ENCODE data around the gene ZNF219.

Gene ZNF219

DNA sequence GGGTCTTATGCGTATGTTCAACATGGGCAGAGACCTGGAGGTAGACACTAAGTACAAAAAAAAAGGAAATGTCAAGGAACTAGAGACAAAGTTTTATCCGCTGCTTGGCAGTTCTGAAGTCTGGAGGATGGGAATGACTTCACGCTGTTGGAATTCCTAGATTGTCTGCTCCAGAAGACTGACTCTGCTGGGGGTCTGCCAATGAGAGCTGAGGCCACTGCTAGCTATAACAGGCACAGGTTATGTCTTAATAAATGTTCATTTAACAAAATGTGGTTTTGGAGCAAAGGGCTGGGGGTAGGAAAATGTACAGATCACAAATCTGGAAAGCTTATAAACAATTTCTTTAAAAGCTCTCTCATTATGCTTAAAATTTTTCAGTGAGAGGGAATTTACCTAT, 35.0 kb downstream of the ZNF219 start:
- no peak for DNase-seq

GRCh38 chr14:21061347-21061668, 37.1 kb downstream of the ZNF219 start:
- no peak for DNase-seq

GRCh38 chr14:21060614-21061346, 37.7 kb downstream of the ZNF219 start:
- DNase-seq: no peak

- no peak for DNase-seq
Measured at GRCh38 chr14:21059842-21060613, 38.4 kb downstream of the ZNF219 start.

GRCh38 chr14:21058903-21059302, 39.6 kb downstream of the ZNF219 start:
- DNase-seq: no peak

- no peak for DNase-seq
Measured at GRCh38 chr14:21057803-21058675, 40.4 kb downstream of the ZNF219 start, which contains the start of gene RNASE8. Gene RNASE8 (plus strand): TSS chr14:21057822. CDS start chr14:21057893, 71 bp downstream.

DNA sequence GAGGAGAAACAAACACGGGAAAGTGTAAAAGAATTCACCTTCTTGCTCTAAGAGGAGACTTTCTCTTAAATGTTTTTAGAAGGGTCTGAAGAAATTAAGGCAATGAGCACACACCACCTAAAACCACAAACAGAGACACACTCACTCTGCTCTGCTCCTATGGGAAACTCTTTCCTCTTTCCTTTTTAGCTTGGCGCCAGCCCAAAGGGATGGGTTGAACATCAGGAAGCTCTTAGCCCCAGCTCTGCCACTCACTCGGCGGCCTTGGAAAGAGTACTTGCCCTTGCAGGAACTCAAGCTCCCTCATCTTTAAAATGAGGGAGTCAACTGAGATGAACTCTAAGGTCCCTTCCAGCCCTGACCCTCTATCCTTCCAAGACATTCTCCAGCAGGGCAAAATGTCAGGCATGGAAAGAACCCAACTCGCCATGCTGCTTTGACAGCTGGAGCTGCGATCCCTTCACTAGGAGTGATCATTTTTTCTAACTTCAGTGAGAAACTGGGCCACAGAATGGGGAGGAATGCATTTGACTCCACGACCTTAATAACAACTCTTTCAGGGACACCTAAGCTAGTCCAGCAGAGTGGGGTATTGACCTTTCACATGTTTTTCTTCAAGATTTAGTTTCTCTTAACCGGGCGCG, 41.8 kb downstream of the ZNF219 start:
- DNase-seq: no peak

GRCh38 chr14:21055432-21056117, 42.9 kb downstream of the ZNF219 start:
- no peak for DNase-seq

- no peak for DNase-seq
Measured at GRCh38 chr14:21054768-21055145, 43.7 kb downstream of the ZNF219 start.

DNA sequence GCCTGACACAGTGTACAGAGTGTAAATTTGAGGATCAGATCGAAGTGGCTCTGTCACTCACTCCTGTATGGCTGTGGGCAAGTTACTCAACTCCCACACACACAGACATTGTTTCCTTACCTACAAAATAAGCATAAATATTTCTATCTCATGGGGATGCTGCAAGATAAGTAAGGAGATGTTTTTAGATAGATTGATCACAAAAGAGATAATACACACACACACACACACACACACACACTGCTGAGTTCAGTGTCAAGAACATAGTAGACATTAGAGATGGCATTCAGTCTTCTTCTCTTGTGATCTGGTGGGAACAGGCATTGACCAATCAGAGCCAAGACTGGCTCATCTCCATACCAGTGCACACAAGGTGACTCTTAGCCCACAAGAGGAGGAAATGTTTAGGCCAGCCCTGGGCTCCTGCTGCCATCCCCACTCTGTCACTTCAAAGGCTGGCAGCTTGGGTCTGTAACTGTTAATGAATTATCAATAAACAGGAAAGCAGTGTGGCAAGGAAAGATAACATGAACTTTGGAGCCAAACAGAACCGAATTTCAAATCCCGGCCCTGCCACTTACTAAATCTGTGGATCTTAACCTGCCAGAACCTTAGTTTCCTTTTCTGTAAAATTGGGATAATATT, 44.2 kb downstream of the ZNF219 start:
- no peak for DNase-seq

DNA sequence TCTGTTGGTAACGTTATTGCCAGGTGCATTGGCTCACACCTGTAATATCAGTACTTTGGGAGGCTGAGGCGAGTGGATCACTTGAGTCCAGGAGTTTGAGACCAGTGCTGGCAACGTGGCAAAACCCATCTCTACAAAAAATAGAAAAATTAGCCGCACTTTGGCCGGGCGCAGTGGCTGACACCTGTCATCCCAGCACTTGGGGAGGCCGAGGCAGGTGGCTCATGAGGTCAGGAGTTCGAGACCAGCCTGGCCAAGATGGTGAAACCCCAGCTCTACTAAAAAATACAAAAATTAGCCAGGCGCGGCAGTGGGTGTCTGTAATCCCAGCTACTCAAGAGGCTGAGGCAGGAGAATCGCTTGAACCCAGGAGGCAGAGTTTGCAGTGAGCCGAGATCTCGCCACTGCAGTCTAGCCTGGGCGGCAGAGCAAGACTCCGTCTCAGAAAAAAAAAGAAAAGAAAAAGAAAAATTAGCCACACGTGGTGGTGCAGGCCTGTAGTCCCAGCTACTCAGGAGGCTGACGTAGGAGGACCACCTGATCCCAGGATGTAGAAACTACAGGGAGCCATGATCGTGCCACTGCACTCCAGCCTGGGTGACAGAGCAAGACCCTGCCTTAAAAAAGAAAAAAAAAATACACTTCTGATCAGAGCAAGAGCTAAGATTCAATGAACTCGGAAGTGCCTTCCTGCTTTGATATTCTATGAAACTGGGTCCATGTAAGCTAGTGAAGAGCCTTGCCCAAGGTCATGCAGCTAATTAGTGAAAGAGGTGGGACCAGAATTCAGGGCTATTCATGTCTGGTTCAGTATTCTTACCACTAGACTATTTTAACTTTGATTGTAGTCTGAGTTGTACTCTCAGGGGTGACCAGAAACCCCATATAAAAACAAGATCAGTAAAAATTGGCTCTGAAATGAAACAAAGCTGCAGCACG, 45.0 kb downstream of the ZNF219 start:
- no peak for DNase-seq

GRCh38 chr14:21050597-21050996, 47.9 kb downstream of the ZNF219 start:
- DNase-seq: no peak

DNA sequence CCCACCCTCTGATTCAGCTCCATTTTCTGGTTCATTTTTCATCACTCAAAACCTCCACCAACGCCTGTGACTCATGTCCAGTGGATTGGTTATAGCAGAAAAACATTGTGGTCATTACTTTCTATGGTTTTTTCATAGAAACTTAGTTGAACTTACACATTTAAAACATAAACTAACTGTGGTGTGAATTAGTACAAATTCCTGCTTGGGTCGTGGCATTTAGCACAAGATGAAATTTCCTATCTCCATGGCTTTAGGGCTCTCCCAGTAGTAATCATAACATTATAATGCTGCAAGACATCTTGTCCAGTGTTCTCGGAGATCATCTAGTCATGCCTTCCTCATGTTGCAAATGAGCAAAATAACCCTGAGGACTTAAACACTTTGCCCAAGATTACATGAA, 49.2 kb downstream of the ZNF219 start:
- DNase-seq: no peak

DNA sequence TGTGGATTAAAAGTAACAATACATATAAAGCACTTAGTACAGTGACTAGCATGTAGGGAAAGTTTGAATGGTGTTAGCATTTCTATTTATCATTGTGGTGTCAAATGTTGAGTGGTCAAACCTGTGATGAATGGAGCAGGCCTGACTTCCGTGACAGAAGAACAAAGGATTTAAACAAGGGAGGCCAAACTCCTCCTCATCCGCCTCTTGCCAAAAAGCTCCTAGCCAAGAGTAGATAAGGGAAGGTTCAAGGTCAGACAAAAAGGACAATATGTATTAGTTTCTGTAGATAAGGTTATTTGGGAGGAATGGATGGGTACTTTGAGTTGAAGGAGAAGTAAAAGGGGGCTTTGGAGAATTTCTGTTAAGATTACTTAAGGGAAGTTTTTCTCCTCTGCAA, 49.8 kb downstream of the ZNF219 start:
- DNase-seq: no peak

DNA sequence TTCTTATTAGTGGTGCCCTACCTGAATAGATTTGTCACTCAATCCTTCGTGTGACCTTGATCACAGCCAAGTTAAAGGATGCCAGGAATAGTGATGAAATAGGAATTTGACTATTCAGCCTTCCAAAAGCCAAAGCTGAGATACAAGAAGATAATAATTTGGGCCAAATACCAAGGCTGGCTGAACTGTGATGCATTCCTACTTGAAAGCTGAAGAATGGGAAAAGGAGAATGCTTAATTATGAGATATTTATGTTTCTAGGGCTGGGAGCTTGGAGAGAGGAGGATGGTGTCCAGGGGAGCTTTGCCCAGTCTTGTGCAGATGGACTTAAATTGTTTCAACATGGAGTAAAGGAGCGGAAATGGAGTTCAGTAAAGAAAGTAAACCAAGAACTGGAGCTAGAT, 51.1 kb downstream of the ZNF219 start:
- no peak for DNase-seq

GRCh38 chr14:21043974-21044618, 54.4 kb downstream of the ZNF219 start:
- no peak for DNase-seq

DNA sequence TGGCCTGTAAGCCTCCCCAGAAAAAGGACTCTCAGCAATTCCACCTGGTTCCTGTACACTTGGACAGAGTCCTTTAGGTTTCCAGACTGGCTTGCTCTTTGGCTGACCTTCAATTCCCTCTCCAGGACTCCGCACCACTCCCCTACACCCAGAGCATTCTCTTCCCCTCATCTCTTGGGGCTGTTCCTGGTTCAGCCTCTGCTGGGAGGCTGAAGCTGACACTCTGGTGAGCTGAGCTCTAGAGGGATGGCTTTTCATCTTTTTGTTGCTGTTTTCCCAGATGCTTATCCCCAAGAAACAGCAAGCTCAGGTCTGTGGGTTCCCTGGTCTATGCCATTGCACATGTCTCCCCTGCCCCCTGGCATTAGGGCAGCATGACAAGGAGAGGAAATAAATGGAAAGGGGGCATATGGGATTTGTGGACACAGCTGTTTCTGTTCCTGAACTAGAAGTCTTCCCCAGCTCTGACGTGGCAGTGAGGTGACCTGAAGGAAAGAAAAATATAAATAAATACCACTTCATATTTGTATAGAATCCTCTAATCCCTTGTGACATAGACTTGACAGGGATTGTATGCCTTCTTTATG, 55.0 kb downstream of the ZNF219 start:
- no peak for DNase-seq

- DNase-seq: no peak
Measured at GRCh38 chr14:21042918-21043317, 55.5 kb downstream of the ZNF219 start.

DNA sequence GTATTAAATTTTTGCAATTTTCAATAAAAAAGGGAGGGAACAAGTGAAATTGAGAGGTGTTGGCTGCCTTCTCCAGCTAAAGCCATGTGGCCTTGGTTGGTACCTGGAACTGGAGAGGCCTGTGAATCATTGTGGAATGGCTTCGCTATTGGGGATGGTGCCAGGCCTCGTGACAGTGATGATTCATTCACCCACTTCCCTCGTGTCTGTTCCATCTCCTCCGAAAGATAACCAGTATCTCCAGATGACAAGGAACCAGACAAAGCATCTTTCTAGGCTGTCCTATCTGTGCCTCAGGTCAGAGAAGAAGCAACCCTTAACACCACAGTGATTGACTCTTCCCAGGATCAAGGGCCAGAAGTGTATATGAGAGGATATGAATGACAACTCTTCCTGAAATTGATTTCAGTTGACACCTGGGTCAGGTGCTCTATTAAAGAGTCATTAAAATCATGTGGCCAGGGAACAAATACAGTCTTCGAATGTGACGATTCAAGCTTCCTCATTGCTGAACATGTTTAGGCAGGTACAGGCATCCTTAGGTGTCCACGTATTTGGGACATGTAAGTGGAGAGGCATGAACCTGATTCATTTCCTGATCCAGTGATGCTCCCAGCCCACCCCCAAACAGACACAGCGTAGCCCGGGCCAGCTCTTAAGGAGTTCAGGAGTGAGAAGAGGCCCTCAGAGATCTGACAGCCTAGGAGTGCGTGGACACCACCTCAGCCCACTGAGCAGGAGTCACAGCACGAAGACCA, 56.6 kb downstream of the ZNF219 start, which contains the start of gene RNASE7:
Gene RNASE7 (plus strand): TSS at position 687 of the 758 bp plus-strand sequence. CDS start 631 bp downstream, outside the sequence.
- no peak for DNase-seq
